ENCODE results near the gene FAM222B.

Gene FAM222B

DNA sequence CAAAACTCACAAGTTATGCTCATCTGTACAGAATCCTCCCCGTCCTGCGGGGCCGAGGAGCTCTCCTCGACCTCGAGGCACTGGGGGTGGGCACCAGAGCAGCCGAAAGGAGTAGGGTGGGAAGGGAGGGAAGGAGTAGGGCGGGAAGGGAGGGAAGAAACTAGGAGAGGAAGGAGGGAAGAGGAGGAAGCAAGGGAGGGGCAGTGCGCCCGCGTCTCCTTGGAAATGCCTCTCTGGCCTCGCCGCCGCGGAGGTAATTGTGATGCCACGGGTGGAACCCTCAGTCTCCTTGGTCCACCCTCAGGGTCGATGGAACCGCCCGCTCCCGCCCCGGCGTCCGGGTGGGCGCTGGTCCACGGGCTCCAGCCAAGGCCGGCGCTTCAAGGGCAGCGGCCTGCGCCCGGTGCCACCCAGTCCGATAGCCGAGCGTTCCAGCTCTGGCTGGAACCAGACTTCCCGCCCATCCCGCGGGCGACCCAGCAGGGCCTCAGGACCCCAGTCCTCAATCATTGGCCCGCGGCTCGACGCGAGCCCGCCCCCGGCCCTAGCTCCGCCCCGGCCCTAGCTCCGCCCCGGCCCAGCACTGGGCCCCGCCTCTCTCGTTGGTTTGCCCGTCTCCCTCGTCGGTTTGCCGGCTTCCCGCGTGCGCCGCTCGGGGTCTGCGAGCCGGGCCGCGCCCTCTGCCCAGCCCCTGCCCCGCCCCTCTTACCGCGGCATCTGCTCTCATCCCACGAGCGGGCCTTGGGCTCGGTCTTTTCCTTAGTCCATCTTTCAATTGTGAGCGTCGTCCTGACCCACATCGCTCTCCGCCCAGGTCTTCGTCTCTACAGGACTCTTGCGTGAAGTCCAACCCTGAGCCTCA, 131.5 kb downstream of the FAM222B start:
- peak; percentile 86 for DNase-seq

GRCh38 chr17:28707339-28707720, 135.3 kb downstream of the FAM222B start:
- DNase-seq: no peak

DNA sequence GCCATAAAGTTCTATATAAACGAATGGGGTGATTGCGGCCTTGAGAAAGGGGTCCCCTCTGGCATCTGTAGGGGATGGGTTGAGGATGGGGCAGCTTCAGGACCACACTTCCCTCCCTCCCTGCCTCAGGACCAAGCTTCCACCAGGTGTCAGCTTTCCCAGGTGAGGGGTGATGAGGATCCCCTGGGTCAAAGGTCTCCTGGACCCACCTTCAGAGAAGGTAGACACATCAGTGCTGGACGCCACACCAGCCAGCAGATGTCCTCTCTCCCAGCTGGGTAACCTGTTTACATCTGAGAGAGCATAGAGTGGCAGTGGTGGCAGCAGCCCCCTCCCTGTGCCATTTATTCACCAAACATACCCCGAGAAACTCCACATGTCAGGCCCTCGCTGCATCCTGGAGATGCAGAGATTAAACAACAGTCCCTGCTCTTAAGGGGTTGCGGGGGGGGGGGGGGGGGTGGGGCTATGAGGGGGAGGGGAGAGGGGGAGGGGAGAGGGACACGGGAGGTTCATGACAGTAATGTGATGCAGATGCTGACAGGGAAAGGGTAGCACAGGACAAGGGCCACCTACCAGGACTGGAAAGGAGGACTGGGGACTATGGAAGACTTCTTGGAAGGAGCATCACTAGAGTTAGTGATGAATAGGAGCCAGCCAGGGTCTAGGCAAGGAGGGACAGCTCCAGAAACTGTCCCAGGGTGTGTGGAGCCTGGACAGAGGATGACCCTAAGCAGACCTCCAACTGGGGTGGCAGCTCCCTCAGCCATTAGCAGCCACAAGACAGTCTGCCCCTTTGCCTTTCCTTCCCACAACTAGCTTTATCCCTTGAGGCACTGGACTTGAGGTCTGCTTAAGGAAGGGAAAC, 135.9 kb downstream of the FAM222B start:
- no peak for DNase-seq
